Measurements from ENCODE around the gene SDC4. TPM values are rescaled to one million over a fixed set of nuclear protein-coding genes. Genes with fewer than 3 reads are reported as not detected.

The SDC4 gene
- total and polyA plus RNA-seq, 9 of the 15 experiments (the other 6 are each of a cell fraction or from before 2014, with no cell fraction given), result 2.1 to 10.7 (median 6.3) TPM

GRCh38 chr20:45373353-45374100 lies 25.3 kb upstream of the SDC4 start (continued):
- TF ChIP-seq USF1 (CRISPR knock-in tag; IDR thresholded peaks at IDR 0.05) (peak; percentile 48; the same call in 1 of the 2 replicates), C11orf30 (IDR thresholded peaks at IDR 0.05; ENCODE audit: low read depth) (peak; percentile 57), E2F6 (IDR thresholded peaks at IDR 0.05; ENCODE audit: borderline replicate concordance in 1 of 2, extremely low read depth in 1 of 2, insufficient read depth in 1 of 2, insufficient read length in 1 of 2, low read depth in 1 of 2, low read length in 1 of 2, poor library complexity in 1 of 2, severe bottlenecking in 1 of 2) (peak in 1 of 2 experiments; percentile 51), SIN3B (IDR thresholded peaks at IDR 0.05; ENCODE audit: low read depth) (0 out of 2 replicates have a peak, but pooled peaks have one; percentile 20), HIVEP1 (CRISPR knock-in tag; IDR thresholded peaks at IDR 0.05) (no peak), CREM (IDR thresholded peaks at IDR 0.05; ENCODE audit: low read depth) (peak; percentile 39; the same call in 1 of the 2 replicates), GTF2F1 (IDR thresholded peaks at IDR 0.05; ENCODE audit: low read depth, low read length) (no peak), KDM5B (IDR thresholded peaks at IDR 0.05; ENCODE audit: insufficient replicate concordance, low read depth, low read length) (no peak), ELK1 (CRISPR knock-in tag; IDR thresholded peaks at IDR 0.05) (no peak), CXXC5 (CRISPR knock-in tag; IDR thresholded peaks at IDR 0.05) (peak; percentile 61), KAT2B (IDR thresholded peaks at IDR 0.05; ENCODE audit: low read depth, low read length) (no peak), BHLHE40 (IDR thresholded peaks at IDR 0.05; ENCODE audit: low read length) (peak; percentile 38; the same call in 1 of the 2 replicates), POLR2B (IDR thresholded peaks at IDR 0.05; ENCODE audit: low read depth, partially characterized antibody) (peak; percentile 50), FOXK2 (conservative IDR thresholded peaks at IDR 0.05 in 1 of 2, IDR thresholded peaks at IDR 0.05 in 1 of 2; ENCODE audit: low read depth in 2 of 2) (peak in 1 of 2 experiments; percentile 66; a peak in 2 of 4 replicates), HDAC2 (IDR thresholded peaks at IDR 0.05) (0 out of 2 replicates have a peak, but pooled peaks have one; percentile 17), TRIM24 (IDR thresholded peaks at IDR 0.05) (peak; percentile 51 to 67; a peak in 2 of 4 replicates), MTA3 (IDR thresholded peaks at IDR 0.05; ENCODE audit: borderline replicate concordance) (peak; percentile 38; the same call in 1 of the 2 replicates), NFIX (CRISPR knock-in tag; IDR thresholded peaks at IDR 0.05; ENCODE audit: low read depth) (0 out of 2 replicates have a peak, but pooled peaks have one; percentile 35), SNAPC5 (CRISPR knock-in tag; IDR thresholded peaks at IDR 0.05) (no peak), ZSCAN29 (IDR thresholded peaks at IDR 0.05) (no peak), TEAD1 (CRISPR knock-in tag; IDR thresholded peaks at IDR 0.05) (0 out of 4 replicates have a peak, but pooled peaks of 1 of the 2 experiments have one; percentile 61), L3MBTL2 (IDR thresholded peaks at IDR 0.05) (peak; percentile 81; the same call in 1 of the 2 replicates), RNF2 (IDR thresholded peaks at IDR 0.05) (peak; percentile 49; the same call in 1 of the 2 replicates), POLR2AphosphoS5 (IDR thresholded peaks at IDR 0.05; ENCODE audit: control insufficient read depth, insufficient read depth, low read depth, low read length) (0 out of 2 replicates have a peak, but pooled peaks have one; percentile 43), ADNP (tag; IDR thresholded peaks at IDR 0.05) (no peak), RBFOX2 (IDR thresholded peaks at IDR 0.05; ENCODE audit: low read depth, low read length) (peak; percentile 84)

All from K562 (cell line).